Measurements from ENCODE around the gene MCF2L.

DNA sequence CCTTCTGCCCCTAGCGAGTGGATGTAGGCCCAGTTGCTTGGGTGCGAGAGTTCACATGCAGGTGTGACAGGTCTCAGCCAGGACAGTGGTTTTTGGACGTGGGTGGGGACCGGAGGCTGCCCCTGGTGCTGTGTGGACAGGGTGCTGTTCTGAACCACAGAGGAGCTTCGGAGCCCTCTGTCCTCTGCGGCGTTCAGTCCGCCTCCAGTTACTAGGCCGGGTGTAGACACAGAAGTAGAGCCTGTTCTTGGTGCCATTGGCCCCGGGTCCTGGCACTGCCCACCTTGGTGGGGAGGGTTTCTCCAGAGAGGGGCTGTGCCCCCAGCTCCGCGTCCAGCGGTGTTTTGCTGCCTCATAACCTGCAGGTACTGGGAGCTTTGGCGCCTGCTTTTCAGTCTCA is 52.4 kb downstream of the MCF2L start:
- no peak for TF ChIP-seq CTCF (IDR thresholded peaks at IDR 0.05)
- TF ChIP-seq POLR2A (IDR thresholded peaks at IDR 0.05): no peak
